Astrocyte (in vitro differentiated cells and primary cell): ENCODE measurements around the gene SLC16A9. TPM values are rescaled to one million over a fixed set of nuclear protein-coding genes. Genes with fewer than 3 reads are reported as not detected.

Source experiments
- DNase-seq: peaks from one replicate; pipeline ENCODE4 v3.0.0-alpha.2; 2010; ENCODE audit warnings: low read depth
- FAIRE-seq: peaks from 2 replicates; lab custom pipeline; 2011; peaks lifted over from hg19 to GRCh38; lab: Jason Lieb, UNC
- H2AFZ ChIP-seq: 2 replicates; pipeline ENCODE4 v1.6.0; 2012; ENCODE audit warnings: low read depth, low read length, inconsistent platforms
- H3K27ac ChIP-seq: 2 replicates; pipeline ENCODE4 v1.5.1; 2011; ENCODE audit warnings: low read depth, low read length, inconsistent platforms
- H3K27me3 ChIP-seq: 2 replicates; pipeline ENCODE4 v1.6.0; 2011; ENCODE audit warnings: low read length, inconsistent platforms; ENCODE audit not compliant: insufficient read depth
- H3K36me3 ChIP-seq: 2 replicates; pipeline ENCODE4 v1.5.1; 2011; ENCODE audit warnings: low read length, inconsistent platforms; ENCODE audit not compliant: insufficient read depth
- H3K4me1 ChIP-seq: 2 replicates; pipeline ENCODE4 v1.5.1; 2011; ENCODE audit warnings: low read length, inconsistent platforms; ENCODE audit not compliant: insufficient read depth
- H3K4me2 ChIP-seq: 2 replicates; pipeline ENCODE4 v1.6.0; 2012; ENCODE audit warnings: low read length, inconsistent platforms
- H3K4me3 ChIP-seq: 2 replicates; pipeline ENCODE4 v1.5.1; 2011; ENCODE audit warnings: low read depth, mild to moderate bottlenecking, low read length, inconsistent platforms; ENCODE audit not compliant: insufficient read depth
- H3K79me2 ChIP-seq: 2 replicates; pipeline ENCODE4 v1.6.0; 2012; ENCODE audit warnings: mild to moderate bottlenecking, low read length, inconsistent platforms; ENCODE audit not compliant: insufficient read depth
- H3K9ac ChIP-seq: 2 replicates; pipeline ENCODE4 v1.6.0; 2012; ENCODE audit warnings: mild to moderate bottlenecking, low read length, inconsistent platforms
- H3K9me3 ChIP-seq: 2 replicates; pipeline ENCODE4 v1.5.1; 2012; ENCODE audit warnings: low read depth, mild to moderate bottlenecking, low read length, inconsistent platforms; ENCODE audit not compliant: insufficient read depth
- H4K20me1 ChIP-seq: 2 replicates; pipeline ENCODE4 v1.6.0; 2012; ENCODE audit warnings: low read length, inconsistent platforms; ENCODE audit not compliant: insufficient read depth
- H3K27ac Mint-ChIP-seq: one replicate; pipeline ENCODE4 v1.8.0; 2021; ENCODE audit warnings: mild to moderate bottlenecking, mixed read lengths; ENCODE audit not compliant: unreplicated experiment
- H3K27me3 Mint-ChIP-seq: one replicate; pipeline ENCODE4 v1.8.0; 2021; ENCODE audit warnings: low read depth, mixed read lengths; ENCODE audit not compliant: unreplicated experiment
- H3K36me3 Mint-ChIP-seq: one replicate; pipeline ENCODE4 v1.8.0; 2021; ENCODE audit warnings: low read depth, mixed read lengths; ENCODE audit not compliant: unreplicated experiment
- H3K4me1 Mint-ChIP-seq: one replicate; pipeline ENCODE4 v1.8.0; 2021; ENCODE audit warnings: low read depth, mixed read lengths; ENCODE audit not compliant: unreplicated experiment
- H3K4me3 Mint-ChIP-seq: one replicate; pipeline ENCODE4 v1.8.0; 2021; ENCODE audit warnings: mild to moderate bottlenecking, moderate library complexity, mixed read lengths; ENCODE audit not compliant: unreplicated experiment
- H3K9me3 Mint-ChIP-seq: one replicate; pipeline ENCODE4 v1.8.0; 2021; ENCODE audit warnings: mild to moderate bottlenecking, mixed read lengths; ENCODE audit not compliant: unreplicated experiment
- EZH2 ChIP-seq: IDR thresholded peaks from 2 replicates; pipeline ENCODE4 v1.6.1; 2012; ENCODE audit warnings: mild to moderate bottlenecking, low read length, inconsistent platforms; ENCODE audit not compliant: insufficient read depth
- total RNA-seq: library from RNA; stranded (reverse); gene quantifications from 2 replicates; pipeline ENCODE4 v1.2.1, GENCODE V29; 2021
- TF ChIP-seq, protein P1 (sequence below): IDR thresholded peaks from 2 replicates; pipeline ENCODE4 v1.5.1; 2011; ENCODE audit warnings: low read depth, mild to moderate bottlenecking, inconsistent platforms, low read length, moderate library complexity; ENCODE audit not compliant: insufficient read depth

The SLC16A9 gene
- total RNA-seq, 1 donor from 2014 or later, result 3.4 TPM

DNA sequence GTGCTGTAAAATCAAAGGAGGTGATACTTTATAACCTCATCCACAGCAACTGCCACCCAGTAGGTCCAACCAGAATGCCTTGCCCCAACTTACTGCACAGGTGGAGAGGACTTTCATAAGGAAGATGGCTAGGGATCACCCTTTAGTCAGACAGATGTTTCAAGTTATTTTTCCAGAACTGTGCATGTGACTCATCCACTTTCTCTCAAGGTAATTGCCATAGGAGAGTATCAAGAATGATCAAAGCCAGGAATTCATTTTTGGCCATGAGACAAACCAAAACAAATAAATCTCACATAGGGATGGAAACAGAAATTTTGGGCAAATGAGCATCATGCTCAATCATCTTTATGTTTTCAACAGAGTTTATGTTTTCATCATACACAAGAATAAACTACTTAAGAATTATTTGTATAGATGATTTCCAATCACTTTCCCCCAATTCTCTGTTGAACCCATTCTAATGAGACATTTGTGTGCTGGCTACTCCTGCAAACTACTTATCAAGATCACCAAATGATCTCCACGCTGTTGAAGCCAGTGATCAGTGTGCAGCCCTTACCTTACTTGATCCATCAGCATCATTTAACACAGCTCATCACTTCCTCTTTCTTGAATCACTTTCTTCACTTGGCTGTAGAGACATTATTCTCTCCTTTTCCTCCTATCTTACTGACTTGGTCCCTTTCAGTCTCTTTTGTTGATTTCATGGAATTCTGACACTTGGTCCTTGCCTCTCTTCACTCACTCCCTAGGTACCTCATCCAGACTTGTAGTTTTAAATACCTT, 74.0 kb downstream of the SLC16A9 start:
- H3K27me3 ChIP-seq, result peaks cover 4% of the 10 kb centered on the region
- H3K9ac ChIP-seq, result no peak overlapping the region
- DNase-seq (peak; percentile 22), FAIRE-seq (no peak)
- Mint-ChIP-seq H3K27me3 (peaks cover 2% of the 10 kb centered on the region), H3K4me1 (no peaks in the 10 kb centered on the region), H3K27ac (no peak overlapping the region), H3K36me3 (no peaks in the 10 kb centered on the region), H3K9me3 (peaks cover 4% of the 10 kb centered on the region), H3K4me3 (no peak overlapping the region)
- no peaks in the 10 kb centered on the region for H3K36me3 ChIP-seq
- no peaks in the 10 kb centered on the region for H3K4me1 ChIP-seq
- H3K4me2 ChIP-seq, result no peak overlapping the region
- no peaks in the 10 kb centered on the region for H3K79me2 ChIP-seq
- H3K27ac ChIP-seq, result no peak overlapping the region
- no peaks in the 10 kb centered on the region for H4K20me1 ChIP-seq
- H3K4me3 ChIP-seq, result no peak overlapping the region
- H2AFZ ChIP-seq, result no peak overlapping the region
- no peaks in the 10 kb centered on the region for H3K9me3 ChIP-seq
- TF ChIP-seq, protein P1, sequence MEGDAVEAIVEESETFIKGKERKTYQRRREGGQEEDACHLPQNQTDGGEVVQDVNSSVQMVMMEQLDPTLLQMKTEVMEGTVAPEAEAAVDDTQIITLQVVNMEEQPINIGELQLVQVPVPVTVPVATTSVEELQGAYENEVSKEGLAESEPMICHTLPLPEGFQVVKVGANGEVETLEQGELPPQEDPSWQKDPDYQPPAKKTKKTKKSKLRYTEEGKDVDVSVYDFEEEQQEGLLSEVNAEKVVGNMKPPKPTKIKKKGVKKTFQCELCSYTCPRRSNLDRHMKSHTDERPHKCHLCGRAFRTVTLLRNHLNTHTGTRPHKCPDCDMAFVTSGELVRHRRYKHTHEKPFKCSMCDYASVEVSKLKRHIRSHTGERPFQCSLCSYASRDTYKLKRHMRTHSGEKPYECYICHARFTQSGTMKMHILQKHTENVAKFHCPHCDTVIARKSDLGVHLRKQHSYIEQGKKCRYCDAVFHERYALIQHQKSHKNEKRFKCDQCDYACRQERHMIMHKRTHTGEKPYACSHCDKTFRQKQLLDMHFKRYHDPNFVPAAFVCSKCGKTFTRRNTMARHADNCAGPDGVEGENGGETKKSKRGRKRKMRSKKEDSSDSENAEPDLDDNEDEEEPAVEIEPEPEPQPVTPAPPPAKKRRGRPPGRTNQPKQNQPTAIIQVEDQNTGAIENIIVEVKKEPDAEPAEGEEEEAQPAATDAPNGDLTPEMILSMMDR, result no peak
- TF ChIP-seq EZH2, result no peak

DNA sequence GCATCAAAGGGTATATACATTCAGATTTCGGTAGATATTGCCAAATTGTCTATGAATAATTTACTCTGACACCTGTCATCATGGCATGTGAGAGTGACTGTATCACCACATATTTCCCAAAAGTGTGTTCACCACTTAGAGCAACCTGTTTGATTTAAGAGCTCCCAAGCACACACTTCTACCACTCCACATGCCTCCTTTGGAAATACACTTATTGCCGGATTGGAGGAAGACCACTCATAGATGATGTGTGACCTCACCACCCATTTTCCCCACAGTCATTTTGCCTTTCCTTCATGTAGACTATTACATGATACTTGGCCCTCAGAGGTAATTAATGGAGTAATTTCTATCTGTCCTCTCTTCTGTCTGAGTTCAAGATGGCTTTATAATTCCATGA, 75.5 kb downstream of the SLC16A9 start:
- H3K79me2 ChIP-seq, result no peaks in the 10 kb centered on the region
- Mint-ChIP-seq H3K27ac (no peak overlapping the region), H3K36me3 (no peaks in the 10 kb centered on the region), H3K4me3 (no peak overlapping the region), H3K9me3 (peaks cover 4% of the 10 kb centered on the region), H3K4me1 (no peaks in the 10 kb centered on the region), H3K27me3 (peaks cover 2% of the 10 kb centered on the region)
- DNase-seq (no peak), FAIRE-seq (no peak)
- H3K9me3 ChIP-seq, result no peaks in the 10 kb centered on the region
- H2AFZ ChIP-seq, result no peak overlapping the region
- H3K4me3 ChIP-seq, result no peak overlapping the region
- TF ChIP-seq, protein P1, result no peak
- no peak for TF ChIP-seq EZH2
- H3K9ac ChIP-seq, result no peak overlapping the region
- H3K4me2 ChIP-seq, result no peak overlapping the region
- no peaks in the 10 kb centered on the region for H3K36me3 ChIP-seq
- no peaks in the 10 kb centered on the region for H4K20me1 ChIP-seq
- no peak overlapping the region for H3K27ac ChIP-seq
- H3K27me3 ChIP-seq, result peaks cover 4% of the 10 kb centered on the region
- no peaks in the 10 kb centered on the region for H3K4me1 ChIP-seq

DNA sequence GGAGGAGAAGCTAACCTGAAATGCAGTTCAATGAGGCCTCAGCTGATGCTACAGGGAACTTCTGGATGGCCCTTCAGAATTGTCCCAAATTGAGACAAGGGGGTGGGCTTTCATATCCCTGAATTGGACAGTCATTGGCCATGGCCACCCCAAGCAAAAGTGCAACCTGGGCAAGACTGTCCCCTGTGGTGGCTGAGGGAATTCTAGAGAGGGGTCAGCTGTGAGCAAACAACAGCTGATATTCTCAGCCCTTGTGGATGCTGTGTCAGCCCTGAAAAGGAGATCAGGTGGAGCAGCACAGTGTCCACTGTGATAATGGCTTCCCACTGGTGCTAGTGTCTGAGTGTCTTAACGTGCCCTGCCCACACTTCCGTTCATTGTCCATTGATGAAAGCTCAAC, 76.6 kb downstream of the SLC16A9 start:
- Histone ChIP-seq H3K9me3 (no peaks in the 10 kb centered on the region), H4K20me1 (no peaks in the 10 kb centered on the region), H3K79me2 (no peaks in the 10 kb centered on the region), H3K9ac (no peak overlapping the region), H3K4me3 (no peak overlapping the region), H3K27me3 (peaks cover 4% of the 10 kb centered on the region), H3K4me2 (no peak overlapping the region), H3K4me1 (no peaks in the 10 kb centered on the region), H3K36me3 (no peaks in the 10 kb centered on the region), H2AFZ (no peak overlapping the region), H3K27ac (no peak overlapping the region)
- Mint-ChIP-seq H3K9me3 (peaks cover 4% of the 10 kb centered on the region), H3K4me3 (no peak overlapping the region), H3K27ac (no peak overlapping the region), H3K36me3 (no peaks in the 10 kb centered on the region), H3K27me3 (peaks cover 2% of the 10 kb centered on the region), H3K4me1 (no peaks in the 10 kb centered on the region)
- no peak for FAIRE-seq
- DNase-seq, result no peak
- TF ChIP-seq EZH2, result no peak
- TF ChIP-seq, protein P1, result no peak
